SU-DHL-6 (cell line): ENCODE results near the gene CNTD1.

Experiments used
- H2AFZ ChIP-seq: fragments of 200-600 bp; sonication (generic); 2 replicates; pipeline ENCODE4 v1.6.1; 2014; ENCODE audit warnings: low read depth, mild to moderate bottlenecking, moderate library complexity, mixed read lengths, antibody characterized with exemption, low read length; ENCODE audit not compliant: severe bottlenecking
- H3F3A ChIP-seq: fragments of 200-600 bp; shearing (Covaris generic); 2 replicates; pipeline ENCODE4 v1.6.0; 2016; ENCODE audit warnings: antibody characterized with exemption, mild to moderate bottlenecking; ENCODE audit not compliant: insufficient read depth
- H3K27ac ChIP-seq: fragments of 200-600 bp; sonication (generic); 2 replicates; pipeline ENCODE4 v1.5.1; 2016; ENCODE audit warnings: low read depth, mild to moderate bottlenecking, low read length, moderate library complexity, mixed read lengths
- H3K27me3 ChIP-seq: fragments of 200-600 bp; sonication (generic), shearing (Covaris generic); 2 replicates; pipeline ENCODE4 v1.6.0; 2014; ENCODE audit warnings: mild to moderate bottlenecking, low read length
- H3K36me3 ChIP-seq: fragments of 200-600 bp; sonication (generic); 2 replicates; pipeline ENCODE4 v1.6.1; 2014; ENCODE audit warnings: mild to moderate bottlenecking, low read length, mixed read lengths
- H3K4me2 ChIP-seq: fragments of 300-600, 200-600 bp; shearing (Covaris generic), sonication (generic); 2 replicates; pipeline ENCODE4 v1.6.0; 2014; ENCODE audit warnings: low read length, low read depth, mild to moderate bottlenecking; ENCODE audit not compliant: poor library complexity, severe bottlenecking
- H3K4me3 ChIP-seq: fragments of 200-600 bp; sonication (generic); 2 replicates; pipeline ENCODE4 v1.5.1; 2014; ENCODE audit warnings: antibody characterized with exemption, low read length, mild to moderate bottlenecking, mixed read lengths; ENCODE audit not compliant: insufficient read depth, poor library complexity, severe bottlenecking
- H3K79me2 ChIP-seq: fragments of 200-600 bp; sonication (generic); 2 replicates; pipeline ENCODE4 v1.6.1; 2014; ENCODE audit warnings: mild to moderate bottlenecking, low read length, moderate library complexity; ENCODE audit not compliant: insufficient read depth
- H3K9ac ChIP-seq: fragments of 200-600 bp; sonication (generic); 2 replicates; pipeline ENCODE4 v1.7.0; 2014; ENCODE audit warnings: mild to moderate bottlenecking, low read length
- H3K9me2 ChIP-seq: fragments of 200-600 bp; sonication (generic); replicated peaks from 2 replicates; pipeline ENCODE4 v1.6.1; 2014; ENCODE audit warnings: low read length; ENCODE audit not compliant: insufficient read depth
- H3K9me3 ChIP-seq: fragments of 200-600 bp; sonication (generic); 2 replicates; pipeline ENCODE4 v1.6.1; 2014; ENCODE audit warnings: low read length, mixed read lengths; ENCODE audit not compliant: insufficient read depth
- H4K20me1 ChIP-seq: fragments of 200-600 bp; sonication (generic); 2 replicates; pipeline ENCODE4 v1.6.1; 2014; ENCODE audit warnings: low read depth, mild to moderate bottlenecking, antibody characterized with exemption, low read length, moderate library complexity, mixed read lengths
- EZH2phosphoT487 ChIP-seq: fragments of 200-600 bp; sonication (generic), shearing (Covaris generic); conservative IDR thresholded peaks from 2 replicates; pipeline ENCODE4 v1.6.1; 2018; ENCODE audit warnings: mild to moderate bottlenecking, antibody characterized with exemption, low read length, moderate library complexity, mixed read lengths
- TF ChIP-seq, protein P1 (sequence below): fragments of 200-600 bp; sonication (generic); IDR thresholded peaks from one replicate; pipeline ENCODE4 v1.5.1; 2017; ENCODE audit warnings: antibody characterized with exemption, mild to moderate bottlenecking, low read length, moderate library complexity; ENCODE audit not compliant: insufficient read depth, poor library complexity, severe bottlenecking

Gene CNTD1

DNA sequence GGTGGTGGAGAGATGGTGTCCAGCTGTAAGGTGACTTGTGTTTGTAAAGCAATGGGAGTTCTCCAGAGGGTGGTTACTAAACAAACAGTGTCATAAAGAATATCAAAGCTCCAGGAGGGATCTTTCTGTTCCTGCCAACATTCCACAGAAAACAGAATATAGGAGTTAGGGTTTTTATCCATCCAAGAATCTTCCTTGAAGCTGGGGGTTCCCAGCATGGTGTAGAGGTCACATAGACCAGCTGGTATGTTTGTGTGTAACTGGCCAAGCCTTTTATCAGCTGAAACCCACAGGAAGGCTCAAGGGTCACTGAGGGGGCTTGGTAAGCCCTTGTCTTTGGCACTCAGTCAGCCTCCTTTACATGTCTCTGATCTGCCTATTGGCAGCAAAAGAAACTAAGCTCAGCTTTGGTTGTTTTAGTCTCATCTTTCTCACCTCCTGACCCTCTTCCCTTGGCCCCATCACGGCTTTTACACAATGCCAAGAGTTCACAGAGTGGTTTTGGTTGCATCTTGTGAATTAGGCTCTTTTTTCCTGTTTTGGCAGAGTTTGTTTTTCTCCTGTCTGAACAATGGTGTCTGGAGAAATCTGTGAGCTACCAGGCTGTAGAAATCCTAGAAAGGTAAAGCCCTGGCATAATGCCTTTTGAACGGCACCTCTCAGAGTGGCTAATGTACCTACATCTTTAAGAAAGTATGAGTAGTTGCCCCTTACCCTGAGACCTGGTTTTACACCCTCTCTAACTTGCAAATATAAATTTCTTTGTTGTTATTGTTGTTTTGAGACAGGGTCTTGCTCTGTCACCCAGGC is 4.6 kb downstream of the CNTD1 start:
- Histone ChIP-seq H3K4me3 (no peak overlapping the region), H3K4me2 (no peak overlapping the region), H3K36me3 (no peaks in the 10 kb centered on the region), H4K20me1 (no peaks in the 10 kb centered on the region), H3K27ac (no peak overlapping the region), H3F3A (no peaks in the 10 kb centered on the region), H3K9me2 (no peaks in the 10 kb centered on the region), H3K9me3 (no peaks in the 10 kb centered on the region), H3K27me3 (no peaks in the 10 kb centered on the region), H2AFZ (no peak overlapping the region), H3K9ac (no peak overlapping the region), H3K79me2 (no peaks in the 10 kb centered on the region)
- TF ChIP-seq, protein P1, sequence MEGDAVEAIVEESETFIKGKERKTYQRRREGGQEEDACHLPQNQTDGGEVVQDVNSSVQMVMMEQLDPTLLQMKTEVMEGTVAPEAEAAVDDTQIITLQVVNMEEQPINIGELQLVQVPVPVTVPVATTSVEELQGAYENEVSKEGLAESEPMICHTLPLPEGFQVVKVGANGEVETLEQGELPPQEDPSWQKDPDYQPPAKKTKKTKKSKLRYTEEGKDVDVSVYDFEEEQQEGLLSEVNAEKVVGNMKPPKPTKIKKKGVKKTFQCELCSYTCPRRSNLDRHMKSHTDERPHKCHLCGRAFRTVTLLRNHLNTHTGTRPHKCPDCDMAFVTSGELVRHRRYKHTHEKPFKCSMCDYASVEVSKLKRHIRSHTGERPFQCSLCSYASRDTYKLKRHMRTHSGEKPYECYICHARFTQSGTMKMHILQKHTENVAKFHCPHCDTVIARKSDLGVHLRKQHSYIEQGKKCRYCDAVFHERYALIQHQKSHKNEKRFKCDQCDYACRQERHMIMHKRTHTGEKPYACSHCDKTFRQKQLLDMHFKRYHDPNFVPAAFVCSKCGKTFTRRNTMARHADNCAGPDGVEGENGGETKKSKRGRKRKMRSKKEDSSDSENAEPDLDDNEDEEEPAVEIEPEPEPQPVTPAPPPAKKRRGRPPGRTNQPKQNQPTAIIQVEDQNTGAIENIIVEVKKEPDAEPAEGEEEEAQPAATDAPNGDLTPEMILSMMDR: no peak
- no peak for TF ChIP-seq EZH2phosphoT487

DNA sequence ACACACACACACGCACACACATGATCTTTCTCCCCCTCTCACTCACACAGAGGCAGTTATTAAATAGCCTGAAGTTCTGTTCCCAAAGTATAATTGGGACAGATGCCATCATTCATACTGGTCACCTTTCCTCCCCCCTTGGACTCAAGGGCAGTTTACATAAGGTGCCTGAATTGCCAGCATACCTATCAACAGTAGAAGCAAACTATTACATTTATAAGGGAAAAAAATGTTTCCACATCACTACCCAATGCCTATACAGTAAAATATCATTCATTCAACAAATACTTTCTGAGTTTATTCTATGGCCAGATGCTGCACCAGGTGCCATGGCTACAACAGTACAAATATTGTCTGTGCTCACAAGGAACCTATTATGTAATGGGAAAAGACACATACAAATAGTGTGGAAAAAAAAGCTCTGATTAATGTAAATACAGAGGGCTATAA is 6.3 kb downstream of the CNTD1 start:
- Histone ChIP-seq H3K27ac (no peak overlapping the region), H3K9ac (no peak overlapping the region), H3K36me3 (no peaks in the 10 kb centered on the region), H3K4me3 (no peak overlapping the region), H3K27me3 (no peaks in the 10 kb centered on the region), H2AFZ (no peak overlapping the region), H3K4me2 (no peak overlapping the region), H3K9me3 (no peaks in the 10 kb centered on the region), H4K20me1 (no peaks in the 10 kb centered on the region), H3K9me2 (no peaks in the 10 kb centered on the region), H3K79me2 (no peaks in the 10 kb centered on the region), H3F3A (0 out of 2 replicates have a peak, but pooled peaks cover 1% of the 10 kb centered on the region)
- TF ChIP-seq EZH2phosphoT487: no peak

DNA sequence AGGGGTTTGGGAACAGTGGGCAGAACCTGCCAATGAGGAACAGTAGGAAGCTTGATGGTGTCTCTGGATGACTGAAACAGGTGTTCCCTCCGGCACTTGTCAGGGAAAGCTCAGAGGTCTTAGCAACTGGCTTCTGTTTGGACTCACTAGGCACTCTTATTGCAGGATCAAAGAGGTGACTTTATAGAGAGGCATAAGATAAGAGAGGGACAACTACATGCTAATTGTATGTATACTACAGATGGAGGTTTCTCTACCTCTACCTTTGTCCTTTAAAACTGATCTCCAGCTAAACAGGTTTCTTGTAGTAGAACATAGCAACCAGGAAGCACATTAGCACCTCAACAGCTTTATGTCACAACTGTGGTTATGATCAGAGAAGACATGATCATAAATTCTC is 7.6 kb downstream of the CNTD1 start:
- no peaks in the 10 kb centered on the region for H3K27me3 ChIP-seq
- H3K4me3 ChIP-seq: no peak overlapping the region
- no peaks in the 10 kb centered on the region for H3K9me2 ChIP-seq
- no peak overlapping the region for H3K27ac ChIP-seq
- H2AFZ ChIP-seq: no peak overlapping the region
- H3K4me2 ChIP-seq: no peak overlapping the region
- 0 out of 2 replicates have a peak, but pooled peaks cover 6% of the 10 kb centered on the region for H3F3A ChIP-seq
- peaks cover 3% of the 10 kb centered on the region; the same call in 1 of the 2 replicates for H3K36me3 ChIP-seq
- no peak overlapping the region for H3K9ac ChIP-seq
- TF ChIP-seq, protein P1: no peak
- no peak for TF ChIP-seq EZH2phosphoT487
- no peaks in the 10 kb centered on the region for H3K79me2 ChIP-seq
- H4K20me1 ChIP-seq: no peaks in the 10 kb centered on the region
- H3K9me3 ChIP-seq: no peaks in the 10 kb centered on the region

DNA sequence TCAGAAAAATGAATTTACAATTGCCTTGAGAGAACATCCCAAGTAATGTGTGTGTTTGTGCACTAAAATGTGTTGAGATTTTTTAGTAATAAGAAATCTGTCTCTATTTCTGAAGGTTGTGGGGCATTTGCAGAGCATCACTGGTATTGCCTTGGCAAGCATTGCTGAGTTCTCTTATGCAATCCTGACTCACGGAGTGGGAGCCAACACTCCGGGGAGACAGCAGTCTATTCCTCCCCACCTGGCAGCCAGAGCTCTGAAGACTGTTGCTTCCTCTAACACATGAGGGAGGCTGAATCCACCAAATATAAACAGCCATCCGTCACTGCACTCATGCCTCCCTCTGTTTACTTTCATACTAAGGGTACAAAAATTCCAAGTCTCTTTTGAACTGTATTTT is 10.6 kb downstream of the CNTD1 start:
- Histone ChIP-seq H3K79me2 (no peaks in the 10 kb centered on the region), H3F3A (0 out of 2 replicates have a peak, but pooled peaks cover 6% of the 10 kb centered on the region), H4K20me1 (no peaks in the 10 kb centered on the region), H3K27ac (no peak overlapping the region), H3K4me2 (no peak overlapping the region), H3K4me3 (no peak overlapping the region), H3K36me3 (peaks cover 8% of the 10 kb centered on the region; the same call in 1 of the 2 replicates), H3K27me3 (no peaks in the 10 kb centered on the region), H2AFZ (no peak overlapping the region), H3K9ac (no peak overlapping the region), H3K9me2 (no peaks in the 10 kb centered on the region), H3K9me3 (no peaks in the 10 kb centered on the region)
- TF ChIP-seq EZH2phosphoT487: no peak
- TF ChIP-seq, protein P1: no peak
